HG02938 (cell line): ENCODE data around the gene RPE.

Experiments used
- ATAC-seq: cut with Tn5 transposase; IDR thresholded peaks from one replicate; pipeline ENCODE4 v1.9.1; 2021; ENCODE audit warnings: mild to moderate bottlenecking, moderate library complexity; ENCODE audit not compliant: unreplicated experiment

RPE gene

DNA sequence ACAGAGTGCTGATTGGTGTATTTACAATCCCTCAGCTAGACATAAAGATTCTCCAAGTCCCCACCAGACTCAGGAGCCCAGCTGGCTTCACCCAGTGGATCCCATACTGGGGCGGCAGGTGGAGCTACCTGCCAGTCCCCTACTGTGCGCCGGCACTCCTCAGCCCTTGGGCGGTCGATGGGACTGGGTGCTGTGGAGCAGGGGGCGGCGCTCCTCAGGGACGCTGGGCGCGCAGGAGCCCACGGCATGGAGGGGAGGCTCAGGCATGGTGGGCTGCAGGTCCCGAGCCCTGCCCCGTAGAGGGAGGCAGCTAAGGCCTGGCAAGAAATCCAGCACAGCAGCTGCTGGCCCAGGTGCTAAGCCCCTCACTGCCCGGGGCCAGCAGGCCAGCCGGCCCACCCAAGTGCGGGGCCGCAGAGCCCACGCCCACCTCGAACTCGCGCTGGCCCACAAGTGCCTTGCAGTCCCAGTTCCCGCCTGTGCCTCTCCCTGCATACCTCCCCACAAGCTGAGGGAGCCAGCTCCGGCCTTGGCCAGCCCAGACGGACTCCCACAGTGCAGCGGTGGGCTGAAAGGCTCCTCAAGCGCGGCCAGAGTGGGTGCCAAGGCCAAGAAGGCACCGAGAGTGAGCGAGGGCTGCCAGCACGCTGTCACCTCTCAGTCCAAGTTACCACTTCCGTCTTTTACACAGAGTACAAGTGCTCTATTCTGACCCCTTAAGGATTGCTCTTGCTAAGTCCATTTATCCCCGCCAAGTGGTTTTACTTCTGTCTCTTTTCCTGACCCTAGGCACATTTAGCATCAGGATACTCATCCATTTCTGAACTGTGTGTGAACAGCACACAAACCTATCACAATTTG, 1.7 kb upstream of the RPE start:
- ATAC-seq, result no peak

DNA sequence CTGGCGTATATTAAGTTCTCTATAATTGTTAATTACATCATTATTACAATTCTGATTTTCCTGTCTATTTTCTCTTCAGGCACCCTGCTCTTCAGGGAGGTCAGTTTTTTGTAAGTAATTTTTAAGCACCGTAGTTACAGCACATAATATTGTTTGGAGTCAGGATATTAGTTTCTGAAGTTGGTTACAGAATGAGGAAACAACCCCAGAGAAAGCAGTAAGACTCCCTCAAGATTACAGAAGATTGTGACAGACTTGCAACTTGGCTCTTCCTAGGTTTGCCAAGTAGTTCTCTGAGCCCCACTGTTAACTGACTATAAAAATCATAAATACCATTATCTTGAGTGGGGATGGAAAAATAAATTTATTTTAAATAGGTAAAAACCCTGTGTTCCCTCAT, 921 bp downstream of the RPE start:
- no peak for ATAC-seq

GRCh38 chr2:210004881-210005280, 2.4 kb downstream of the RPE start:
- ATAC-seq, result no peak

DNA sequence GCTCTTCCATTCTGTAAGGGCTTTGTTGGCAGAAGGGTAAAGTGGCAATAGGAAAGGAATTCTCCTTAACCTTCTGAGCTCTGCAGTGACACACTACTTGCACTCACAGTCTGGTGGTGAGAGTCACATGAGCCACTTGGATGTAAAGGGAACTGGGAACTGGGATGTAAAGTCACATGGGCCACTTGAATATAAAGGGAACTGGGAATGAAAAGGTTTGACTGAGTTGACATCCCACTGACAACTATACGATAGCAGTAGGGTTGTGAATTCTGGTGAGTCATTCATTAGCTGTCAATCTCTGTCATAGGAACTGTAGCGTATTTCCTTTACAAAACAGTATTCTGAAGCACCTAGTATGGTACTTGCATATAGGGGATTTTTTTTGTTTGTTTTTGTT, 5.5 kb downstream of the RPE start:
- ATAC-seq, result no peak

DNA sequence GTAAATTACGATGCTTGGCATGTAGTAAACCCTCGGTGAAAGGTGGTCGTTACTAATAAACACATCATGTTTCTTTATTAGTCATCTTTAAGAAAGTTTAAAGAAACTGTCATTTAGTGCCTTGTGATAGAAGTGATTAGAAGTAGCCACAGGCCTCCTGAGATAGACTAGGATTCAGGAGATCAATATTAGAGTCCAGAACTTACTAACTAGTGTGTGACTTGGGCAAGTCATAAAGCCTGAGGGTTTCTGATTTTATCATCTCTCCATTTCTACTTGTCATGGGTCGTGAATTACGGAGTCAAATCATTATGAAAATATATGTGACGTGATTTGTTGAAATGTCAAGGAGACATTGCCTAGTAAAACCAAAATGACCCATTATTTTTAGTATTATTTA, 6.7 kb downstream of the RPE start:
- no peak for ATAC-seq

GRCh38 chr2:210009896-210010295, 7.5 kb downstream of the RPE start:
- ATAC-seq, result no peak

DNA sequence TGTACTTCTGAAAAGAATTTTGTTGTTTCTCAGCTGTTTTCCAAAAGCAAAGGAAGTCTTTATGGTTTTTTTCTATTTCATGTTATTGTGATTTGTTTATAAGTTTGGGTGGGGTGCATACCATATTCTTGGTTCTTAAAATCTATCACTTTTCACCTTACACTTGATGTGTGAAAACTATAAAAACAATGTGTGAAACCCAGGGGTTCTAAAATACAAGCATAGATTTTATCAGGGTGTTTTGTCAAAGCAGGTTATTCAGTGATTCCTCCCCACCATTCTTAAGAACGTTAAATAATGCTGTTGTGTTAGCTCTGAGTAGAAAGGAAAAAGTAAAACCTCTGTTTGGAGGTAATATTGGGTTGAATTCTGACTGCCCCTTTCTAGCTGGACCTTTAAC, 17.7 kb downstream of the RPE start:
- ATAC-seq, result no peak

DNA sequence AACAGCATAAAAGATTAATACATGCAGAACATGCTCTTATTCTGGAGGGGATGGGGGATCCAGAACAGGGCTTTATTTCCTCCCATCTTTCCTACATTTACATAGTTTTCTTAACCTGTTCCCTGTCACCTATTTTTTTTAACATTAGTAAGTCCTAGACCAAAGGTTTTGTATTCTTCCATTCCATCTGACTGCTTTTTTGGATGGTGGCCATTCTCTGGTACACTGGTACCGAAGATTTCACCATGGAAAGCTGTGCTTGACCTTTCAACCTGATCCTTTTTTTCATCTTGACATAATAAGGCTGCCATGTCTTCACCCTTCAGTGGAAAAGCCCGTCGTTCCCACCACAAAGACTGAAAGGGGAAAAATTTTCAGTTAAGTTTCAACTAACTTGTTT, 20.4 kb downstream of the RPE start:
- no peak for ATAC-seq

- no peak for ATAC-seq
Measured at GRCh38 chr2:210027608-210028007, 25.2 kb downstream of the RPE start.

DNA sequence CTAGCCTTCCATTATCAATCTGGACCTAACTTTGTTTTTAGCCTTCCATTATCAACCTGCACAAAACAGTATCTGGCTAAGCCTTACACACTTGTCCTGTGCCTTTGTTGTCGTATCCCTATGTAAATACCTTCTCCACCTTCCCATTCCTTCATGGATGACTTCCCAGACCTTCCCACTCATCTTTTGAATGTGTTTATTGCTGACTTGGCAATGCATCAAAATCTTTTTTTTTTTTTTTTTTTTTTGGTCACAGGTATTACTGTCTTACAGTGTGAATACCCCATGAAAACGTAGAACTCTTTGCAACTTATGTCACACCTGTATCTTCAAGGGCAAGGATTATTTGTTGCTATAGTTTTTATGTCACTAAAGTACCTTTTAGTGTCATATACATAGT, 25.7 kb downstream of the RPE start:
- no peak for ATAC-seq

- ATAC-seq, result no peak
Measured at GRCh38 chr2:210034087-210034683, 31.7 kb downstream of the RPE start.

DNA sequence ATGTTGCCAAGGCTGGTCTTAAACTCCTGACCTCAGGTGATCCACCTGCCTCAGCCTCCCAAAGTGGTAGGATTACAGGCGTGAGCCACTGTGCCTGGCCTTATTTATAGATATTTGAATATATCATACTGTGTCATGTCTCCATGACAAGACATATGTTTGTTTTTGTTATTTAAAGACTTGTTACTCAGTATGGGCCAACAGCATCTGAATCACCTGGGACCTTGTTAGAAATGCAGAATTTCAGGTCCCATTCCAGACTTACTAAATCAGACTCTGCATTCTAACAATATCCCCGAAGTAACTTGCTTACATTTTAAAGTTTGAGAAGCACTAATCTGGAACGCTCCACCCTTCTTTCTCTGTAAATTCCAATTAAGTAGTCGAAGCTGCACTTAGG, 33.2 kb downstream of the RPE start:
- no peak for ATAC-seq

DNA sequence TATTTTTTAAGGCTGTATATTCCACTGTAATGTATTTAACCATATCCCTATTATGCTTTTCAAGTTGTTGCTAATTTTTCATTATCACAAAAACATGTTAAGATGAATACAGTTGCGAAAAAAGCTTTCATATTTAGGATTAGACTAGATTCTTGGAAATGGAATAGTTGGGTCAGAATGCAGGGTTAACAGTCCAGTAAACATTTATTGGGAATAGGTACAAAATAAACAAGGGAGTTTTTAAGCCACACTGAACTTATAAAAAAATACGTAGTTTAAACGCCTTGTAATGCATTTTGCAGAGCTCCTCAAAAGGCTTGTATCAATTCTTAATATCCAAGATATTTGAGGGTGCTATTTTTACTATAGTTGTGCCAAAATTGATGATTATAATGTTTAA, 35.6 kb downstream of the RPE start:
- ATAC-seq, result no peak

GRCh38 chr2:210046851-210047500, 44.5 kb downstream of the RPE start:
- no peak for ATAC-seq

GRCh38 chr2:210049831-210050230, 47.4 kb downstream of the RPE start:
- no peak for ATAC-seq

DNA sequence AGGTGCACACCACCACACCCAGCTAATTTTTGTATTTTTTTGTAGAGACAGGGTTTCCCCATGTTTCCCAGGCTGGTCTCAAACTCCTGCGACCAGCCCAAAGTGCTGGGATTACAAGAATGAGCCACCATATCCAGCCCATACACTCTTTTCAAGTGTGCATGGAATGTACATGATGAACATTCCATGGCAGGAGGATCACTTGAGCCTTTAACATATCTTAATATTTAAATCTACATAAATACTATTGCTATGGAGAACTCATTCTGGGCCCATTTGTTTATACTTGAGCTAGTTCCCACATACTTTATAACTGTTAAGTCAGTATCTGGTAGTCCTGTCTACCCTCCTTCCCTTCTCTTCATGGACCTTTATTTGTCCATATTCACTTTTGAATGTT, 48.4 kb downstream of the RPE start:
- no peak for ATAC-seq

- no peak for ATAC-seq
Measured at GRCh38 chr2:210054696-210055095, 52.3 kb downstream of the RPE start.

DNA sequence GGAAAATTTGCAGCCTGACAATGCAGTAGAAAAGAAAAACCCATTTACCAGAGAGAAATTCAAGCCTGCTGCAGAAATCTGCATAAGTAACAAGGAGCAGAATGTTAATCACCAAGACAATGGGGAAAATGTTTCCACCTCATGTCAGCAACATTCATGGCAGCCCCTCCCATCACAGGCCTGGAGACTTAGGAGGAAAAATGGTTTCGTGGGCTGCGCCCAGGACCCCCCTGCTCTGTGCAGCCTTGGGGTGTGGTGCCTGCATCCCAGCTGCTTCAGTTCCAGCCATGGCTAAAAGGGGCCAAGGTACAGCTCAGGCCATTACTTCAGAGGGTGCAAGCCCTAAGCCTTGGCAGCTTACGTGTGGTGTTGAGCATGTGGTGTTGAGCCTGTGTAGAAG, 53.4 kb downstream of the RPE start:
- ATAC-seq, result no peak

DNA sequence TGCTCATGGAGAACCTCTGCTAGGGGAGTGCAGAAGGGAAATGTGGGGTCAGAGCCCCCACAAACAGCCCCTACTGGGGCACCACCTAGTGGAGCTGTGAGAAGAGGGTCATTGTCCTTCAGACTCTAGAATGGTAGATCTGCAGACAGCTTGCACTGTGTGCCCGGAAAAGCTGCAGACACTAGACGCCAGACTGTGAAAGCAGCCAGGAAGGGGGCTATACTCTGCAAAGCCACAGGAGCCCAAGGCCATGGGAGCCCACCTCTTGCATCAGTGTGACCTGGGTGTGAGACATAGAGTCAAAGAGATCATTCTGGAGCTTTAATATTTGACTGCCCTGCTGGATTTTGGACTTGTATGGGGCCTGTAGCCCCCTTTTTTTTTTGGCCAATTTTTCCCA, 60.9 kb downstream of the RPE start:
- no peak for ATAC-seq
